NCI-H146 (cell line): ENCODE results near the gene RUSC2.
"Not testable (repeated sequence)": the region's sequence is repeated elsewhere in the genome, so short reads cannot be mapped to it uniquely, and the experiment has no call there.

Source experiments
- DNase-seq: peaks from one replicate; lab custom pipeline; 2025; lab: John Stamatoyannopoulos, UW

The RUSC2 gene

DNA sequence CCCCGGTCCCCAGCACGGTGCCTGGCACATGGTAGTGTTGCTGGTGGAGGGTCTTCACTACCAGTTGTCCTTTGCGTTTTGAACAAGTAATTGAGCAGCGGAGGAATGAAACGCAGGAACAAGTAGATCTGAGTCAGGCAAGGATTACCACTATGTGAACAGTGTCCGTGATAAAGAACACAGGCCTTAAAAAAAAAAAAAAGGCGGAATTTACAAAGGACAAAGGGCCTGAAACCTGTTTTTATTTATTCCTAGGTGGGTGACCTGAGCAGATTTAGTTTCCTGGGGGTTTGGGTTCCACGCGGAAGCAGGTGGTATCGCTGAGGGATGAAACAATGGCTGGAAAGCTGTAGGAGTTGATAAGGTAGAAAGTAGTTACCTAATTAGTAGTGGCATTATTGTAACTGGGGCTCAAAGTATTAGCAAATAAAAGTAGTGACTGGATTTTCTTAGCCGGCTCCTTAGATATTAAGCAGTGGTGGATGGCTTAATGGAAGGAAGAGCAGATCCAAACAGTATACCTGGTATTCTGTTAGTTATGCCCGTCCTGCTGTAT lies 1.1 kb downstream of the RUSC2 start:
- DNase-seq: peak; percentile 42

DNA sequence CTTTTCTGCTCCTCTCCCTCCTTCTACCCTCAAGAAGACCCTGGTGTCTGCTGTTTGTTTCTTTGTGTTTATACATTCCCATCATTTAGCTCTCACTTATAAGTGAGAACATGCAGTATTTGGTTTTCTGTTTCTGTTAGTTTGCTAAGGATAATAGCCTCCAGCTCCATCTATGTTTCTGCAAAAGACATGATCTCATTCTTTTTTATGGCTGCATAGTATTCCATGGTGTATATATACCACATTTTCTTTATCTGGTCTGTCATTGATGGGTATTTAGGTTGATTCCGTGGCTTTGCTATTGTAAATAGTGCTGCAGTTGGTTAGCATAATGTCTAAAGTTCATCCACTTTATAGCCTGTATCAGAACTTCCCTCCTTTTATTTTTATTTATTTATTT lies 3.2 kb downstream of the RUSC2 start:
- not testable (repeated sequence) for DNase-seq

DNA sequence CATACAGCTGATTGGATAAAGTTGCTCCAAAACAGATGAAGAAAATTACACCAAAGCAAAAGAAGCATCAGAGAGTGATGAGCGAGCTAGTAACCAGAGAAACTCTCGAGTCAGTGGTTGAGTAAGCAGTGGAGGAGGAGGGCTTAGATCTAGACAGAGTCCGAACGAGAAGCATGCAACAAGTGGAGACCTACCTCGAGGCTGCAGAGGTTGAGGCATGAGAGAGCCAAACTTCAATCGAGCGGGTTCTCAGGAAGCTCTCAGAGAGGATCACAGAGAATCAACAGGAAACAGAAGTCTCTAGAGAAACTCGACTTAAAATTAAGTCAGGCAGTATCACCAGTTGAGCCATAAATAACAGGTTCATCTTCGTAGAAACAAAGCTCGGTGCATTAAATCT lies 6.1 kb downstream of the RUSC2 start:
- no peak for DNase-seq

DNA sequence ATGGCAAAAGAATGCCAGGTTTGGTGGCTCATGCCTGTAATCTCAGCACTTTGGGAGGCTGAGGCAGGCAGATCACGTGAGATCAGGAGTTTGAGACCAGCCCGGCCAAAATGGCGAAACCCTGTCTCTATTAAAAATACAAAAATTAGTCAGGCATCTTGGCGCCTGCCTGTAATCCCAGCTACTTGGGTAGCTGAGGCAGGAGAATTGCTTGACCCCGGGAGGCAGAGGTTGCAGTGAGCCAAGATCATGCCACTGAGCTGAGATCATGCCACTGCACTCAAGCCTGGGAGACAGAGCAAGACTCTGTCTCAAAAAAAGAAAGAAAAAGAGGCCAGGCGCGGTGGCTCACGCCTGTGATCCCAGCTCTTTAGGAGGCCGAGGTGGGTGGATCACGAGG lies 8.3 kb downstream of the RUSC2 start:
- DNase-seq: not testable (repeated sequence)

DNA sequence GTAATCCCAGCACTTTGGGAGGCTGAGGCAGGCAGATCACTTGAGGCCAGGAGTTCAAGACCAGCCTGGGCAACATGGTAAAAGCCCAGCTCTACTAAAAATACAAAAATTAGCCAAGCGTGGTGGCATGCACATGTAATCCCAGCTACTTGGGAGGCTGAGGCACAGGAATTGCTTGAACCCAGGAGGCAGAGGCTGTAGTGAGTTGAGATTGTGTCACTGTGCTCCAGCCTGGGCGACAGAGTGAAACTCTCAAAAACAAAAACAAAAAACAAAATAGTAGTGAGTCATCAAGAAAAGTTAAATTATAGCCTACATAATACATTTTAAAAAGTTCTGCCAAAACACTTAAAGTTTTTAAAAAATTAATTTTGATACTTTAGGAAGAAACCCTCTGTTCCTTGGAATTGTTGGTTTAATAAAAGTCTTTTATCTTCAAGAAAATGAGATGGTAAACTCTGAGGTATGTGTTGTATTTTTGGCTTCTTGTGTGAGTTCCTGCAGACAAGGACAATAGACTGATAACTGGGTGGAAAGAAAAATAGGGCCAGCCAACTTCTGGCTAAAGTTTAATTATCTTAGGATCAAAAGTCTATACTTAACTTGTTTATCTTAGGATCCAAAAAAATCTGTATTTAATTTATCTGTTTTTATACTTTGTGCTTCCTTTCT lies 9.3 kb downstream of the RUSC2 start:
- no peak for DNase-seq

DNA sequence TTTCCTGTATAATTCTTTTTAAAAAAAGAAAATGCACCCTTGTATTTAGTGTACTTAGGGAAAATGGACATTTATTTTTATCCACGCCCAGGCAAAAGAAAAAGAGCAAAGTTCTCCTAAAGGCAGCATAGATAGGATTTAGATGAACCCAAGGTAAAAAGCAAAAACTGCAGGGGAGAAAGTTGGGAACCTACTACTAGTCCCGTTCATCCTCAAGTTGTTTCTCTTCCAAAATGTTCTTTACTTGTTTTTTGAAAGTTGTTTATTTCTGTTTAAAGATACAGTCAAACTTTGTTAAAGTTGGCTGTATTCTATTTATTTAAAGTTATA lies 9.8 kb downstream of the RUSC2 start:
- DNase-seq: no peak

DNA sequence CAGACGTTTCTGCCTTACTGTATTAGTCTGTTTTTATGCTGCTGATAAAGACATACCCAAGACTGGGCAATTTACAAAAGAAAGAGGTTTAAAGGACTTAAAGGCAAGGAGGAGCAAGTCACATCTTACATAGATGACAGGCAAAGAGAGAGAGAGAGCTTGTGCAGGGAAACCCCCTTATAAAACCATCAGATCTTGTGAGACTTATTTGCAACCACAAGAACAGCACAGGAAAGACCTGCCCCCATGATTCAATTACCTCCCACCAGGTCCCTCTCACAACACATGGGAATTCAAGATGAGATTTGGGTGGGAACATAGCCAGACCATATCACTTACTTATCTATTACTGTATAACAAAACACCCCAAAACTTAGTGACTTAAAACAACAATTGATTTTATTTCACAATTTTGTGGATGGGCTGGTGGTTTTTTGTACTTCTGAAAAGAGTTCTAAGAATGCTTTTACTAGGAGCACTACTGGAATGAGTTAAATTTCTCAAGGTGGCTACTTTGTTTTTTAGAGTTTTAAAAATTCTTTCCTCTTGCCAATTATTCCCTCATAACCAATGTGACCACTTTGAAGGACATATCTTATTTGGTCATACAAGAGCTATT lies 10.3 kb downstream of the RUSC2 start:
- DNase-seq: no peak

DNA sequence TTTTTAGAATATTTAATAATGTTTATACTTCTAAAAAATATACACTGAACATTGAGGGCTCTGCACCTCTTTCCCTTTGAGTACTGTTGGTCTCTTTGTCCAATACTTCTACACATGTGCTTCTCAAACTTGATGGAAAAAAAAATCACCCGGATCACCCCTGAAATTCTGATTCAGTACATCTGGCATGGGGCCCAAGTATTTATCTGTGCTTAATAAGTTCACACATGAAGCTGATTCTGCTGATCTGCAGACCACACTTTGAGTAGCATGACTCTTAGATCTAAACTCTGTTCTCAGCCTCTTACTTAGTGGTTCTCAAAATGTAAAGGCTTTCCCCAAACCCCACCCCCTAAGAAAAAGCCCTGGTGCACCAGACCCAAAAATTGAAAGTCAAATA lies 12.0 kb downstream of the RUSC2 start:
- DNase-seq: no peak

DNA sequence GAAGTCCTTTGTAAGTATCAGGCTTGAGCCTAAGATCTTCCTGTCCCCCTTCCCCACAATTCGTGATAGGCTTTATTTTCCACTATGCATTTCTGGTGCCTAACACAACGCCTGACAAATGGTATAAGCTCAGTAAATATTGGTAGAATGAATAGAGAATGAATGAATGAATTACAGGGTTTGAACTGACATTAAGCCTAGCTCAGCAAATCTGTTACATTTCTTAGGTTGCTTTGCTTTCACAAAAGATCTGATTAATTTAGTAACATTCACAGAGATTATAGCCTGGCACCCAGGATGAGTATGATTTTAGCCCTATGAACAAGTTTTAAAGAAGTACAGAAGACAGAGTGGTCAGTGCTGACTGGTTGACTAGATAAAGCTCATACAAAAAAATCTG lies 16.4 kb downstream of the RUSC2 start:
- no peak for DNase-seq

DNA sequence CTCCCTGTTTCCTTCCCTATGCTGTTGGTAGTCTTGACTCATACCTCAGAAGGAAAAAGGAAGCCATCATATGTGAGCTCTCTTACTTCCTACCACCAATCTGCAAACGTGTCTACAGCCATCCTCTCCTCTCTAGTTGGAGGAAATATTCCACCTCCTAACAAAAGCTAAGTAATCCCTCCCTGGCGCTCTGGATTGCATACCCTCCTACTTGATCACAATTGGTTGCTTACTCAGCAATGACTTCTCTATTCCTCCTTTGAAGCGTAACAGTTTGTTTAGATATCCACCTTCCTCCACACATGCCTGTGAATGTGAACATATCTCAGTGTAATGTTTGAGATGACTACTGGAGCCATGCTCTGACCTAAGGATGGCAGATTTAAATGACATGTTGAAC lies 18.2 kb downstream of the RUSC2 start:
- DNase-seq: no peak

DNA sequence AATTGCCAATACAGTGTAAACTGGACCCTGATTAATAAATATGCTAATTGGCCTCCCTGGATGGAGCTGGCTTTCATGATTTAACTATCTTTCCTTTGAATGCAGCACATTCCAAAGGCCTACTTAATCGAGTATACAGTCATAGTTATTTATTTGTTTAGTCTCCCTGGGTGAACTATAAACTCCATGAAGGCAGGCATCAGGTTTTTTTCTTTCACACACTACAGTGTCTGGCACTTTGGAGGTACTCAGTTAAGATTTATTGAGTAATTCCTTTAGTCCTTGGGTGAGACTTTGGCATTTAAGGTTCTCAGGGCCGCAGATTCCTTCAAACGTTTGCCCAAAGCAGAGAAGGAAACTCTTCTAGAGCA lies 20.5 kb downstream of the RUSC2 start:
- no peak for DNase-seq

DNA sequence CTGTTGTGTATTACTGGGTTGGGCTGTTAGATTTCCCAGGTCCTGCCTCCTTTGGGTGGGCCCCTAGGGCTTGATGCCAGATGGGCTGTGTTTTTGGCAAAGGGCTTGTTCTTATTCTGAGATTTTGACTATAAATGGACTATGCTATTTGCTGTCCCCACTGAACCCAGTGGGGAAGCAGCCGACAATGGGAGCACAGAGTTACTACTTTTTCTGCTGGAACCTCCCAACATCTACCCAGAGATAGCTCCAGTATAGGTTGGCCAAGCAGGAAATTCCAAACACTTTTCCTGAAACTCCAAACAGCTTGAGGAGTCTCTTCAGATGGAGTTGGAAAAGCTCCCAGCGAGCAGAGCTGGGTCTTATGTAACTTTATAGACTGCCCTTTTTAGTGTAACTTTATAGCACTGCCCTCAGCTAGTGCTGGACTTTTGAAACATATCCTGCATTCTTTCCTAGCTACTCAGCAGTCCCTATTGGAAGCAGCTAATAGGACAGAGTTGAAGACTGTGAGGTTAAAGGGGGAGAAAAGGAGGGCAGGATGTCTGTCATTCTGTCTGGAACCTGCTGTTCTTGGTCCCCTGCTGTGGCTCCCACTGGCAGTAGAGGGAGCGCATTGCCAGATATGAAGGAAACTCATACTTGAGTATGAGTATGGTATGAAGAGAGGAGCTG lies 21.0 kb downstream of the RUSC2 start:
- no peak for DNase-seq

DNA sequence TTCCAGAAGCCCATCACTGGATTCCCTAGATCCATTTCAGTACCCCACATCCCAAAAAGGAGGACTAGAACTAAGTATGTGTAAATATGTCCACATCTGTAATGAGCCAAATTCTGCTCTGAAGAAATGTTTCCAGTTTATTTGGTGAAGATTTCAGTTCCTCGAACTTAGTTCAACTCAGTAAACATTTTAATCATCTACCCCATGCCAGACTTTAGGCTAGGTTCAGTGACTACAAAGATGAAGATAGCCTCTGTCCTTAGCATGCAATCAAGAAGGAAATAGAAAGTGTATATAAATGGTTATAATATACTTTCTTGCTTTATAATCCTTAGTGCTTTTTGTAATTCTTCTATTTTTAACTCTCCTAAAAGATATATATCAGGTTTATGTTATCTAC lies 21.5 kb downstream of the RUSC2 start:
- DNase-seq: no peak

DNA sequence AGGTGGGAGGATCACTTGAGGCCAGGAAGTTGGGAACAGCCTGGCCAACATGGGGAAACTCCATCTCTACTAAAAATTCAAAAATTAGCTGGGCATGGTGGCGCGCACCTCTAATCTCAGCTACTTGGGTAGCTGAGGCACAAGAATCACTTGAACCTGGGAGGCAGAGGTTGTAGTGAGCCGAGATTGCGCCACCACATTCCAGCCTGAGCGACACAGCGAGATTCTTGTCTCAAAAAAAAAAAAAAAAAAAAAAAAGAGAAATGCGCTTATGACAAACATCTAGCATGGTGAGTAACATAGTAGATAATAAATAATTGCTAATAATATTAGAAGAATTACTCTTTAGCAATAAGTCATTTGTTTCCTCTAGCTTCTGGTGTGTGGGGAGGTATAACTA lies 25.9 kb downstream of the RUSC2 start:
- no peak for DNase-seq

DNA sequence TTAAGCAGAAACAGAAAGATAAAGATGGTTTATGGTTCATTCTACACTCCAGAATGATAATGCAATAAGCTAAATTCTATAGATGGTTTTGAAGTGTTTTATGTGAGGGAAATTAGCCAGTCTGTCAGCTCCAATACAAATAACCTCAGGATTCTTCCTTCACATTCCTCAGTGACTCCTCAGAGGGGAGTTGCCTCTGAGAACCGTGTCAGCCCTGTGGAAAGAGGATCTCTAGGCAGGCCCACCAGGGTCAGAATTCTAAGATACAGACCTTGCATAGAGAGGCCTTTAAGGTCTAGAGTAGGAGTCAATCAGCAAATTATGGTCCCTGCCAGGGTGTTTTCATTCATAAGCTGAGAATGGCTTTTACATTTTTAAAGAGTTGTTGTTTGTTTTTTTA lies 26.6 kb downstream of the RUSC2 start:
- no peak for DNase-seq

DNA sequence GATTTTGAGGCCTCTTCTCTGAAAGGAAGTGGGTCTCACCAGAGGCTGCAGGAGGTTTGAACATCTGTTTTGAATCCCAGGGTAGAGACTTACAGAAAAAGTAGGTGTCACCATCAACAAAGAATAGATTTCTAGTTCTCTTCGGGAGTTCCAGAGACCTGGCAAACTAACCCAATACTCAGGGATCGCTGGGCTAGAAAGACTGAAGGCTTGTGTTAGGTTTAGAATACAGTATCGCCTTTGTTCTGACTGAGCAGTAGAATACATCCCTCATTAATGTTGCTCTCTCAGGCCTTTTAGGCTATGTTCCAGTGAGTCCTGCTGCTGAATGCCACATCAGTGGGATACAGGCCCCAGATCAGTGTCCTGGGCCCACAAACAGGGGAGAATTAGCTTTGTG lies 27.2 kb downstream of the RUSC2 start:
- DNase-seq: no peak

DNA sequence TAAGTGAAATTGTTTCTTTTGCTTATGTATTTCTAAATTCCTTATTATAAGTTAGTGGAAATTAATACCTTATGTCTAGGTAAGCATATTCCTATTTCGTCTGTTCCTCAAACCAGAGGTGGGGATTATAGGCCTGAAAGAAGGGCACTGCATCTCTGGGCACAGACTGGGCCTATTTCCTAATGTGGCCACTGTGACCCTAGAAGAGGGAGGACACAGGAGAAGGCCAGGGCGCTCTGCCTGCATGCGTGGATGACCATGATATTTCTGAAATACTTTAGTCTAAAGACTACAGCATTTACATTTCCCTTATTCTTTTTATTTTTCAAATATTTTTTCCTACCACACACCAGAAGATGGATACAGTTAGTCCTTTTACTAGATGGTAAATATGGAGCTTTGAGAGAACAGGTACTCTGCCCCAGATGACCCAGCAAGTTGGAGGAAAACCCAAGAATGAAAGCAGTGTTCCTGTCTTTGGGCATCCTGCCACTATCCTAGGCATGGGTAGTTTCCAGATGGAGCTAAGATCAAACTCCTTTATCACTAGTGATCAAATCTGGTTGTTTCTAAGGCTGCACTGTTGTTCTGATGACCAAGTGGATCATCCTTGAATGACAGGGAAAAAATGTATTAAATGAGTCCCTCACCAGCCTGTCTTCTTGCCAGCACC lies 27.8 kb downstream of the RUSC2 start:
- no peak for DNase-seq

DNA sequence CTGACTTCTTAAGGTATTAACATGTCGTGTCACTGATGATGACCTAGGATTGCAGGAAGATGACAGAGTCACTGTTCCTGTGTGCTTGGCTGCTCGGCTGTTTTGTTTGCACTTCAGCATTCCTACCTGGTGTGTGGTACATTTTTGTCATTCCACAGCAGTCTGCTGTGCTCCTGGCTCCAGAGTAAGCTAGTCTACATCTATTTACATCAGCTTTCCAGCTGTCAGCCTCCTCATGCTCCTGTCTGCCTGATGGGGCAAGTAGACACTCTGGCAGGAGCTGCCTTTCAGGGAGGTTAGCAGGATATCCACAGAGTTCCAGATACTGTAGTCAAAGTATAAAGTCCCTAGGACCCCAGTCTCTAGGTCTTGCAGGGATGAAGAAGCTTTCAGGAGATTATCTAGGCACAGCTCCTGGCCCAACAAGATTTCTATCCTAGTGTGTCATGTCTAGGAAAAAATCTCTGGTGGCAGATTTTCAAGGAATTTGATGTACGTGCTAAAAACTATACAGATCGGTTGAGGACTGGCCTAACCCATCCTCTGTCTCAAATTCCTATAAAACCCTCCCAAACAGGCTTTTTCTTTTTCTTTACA lies 28.4 kb downstream of the RUSC2 start:
- DNase-seq: no peak

DNA sequence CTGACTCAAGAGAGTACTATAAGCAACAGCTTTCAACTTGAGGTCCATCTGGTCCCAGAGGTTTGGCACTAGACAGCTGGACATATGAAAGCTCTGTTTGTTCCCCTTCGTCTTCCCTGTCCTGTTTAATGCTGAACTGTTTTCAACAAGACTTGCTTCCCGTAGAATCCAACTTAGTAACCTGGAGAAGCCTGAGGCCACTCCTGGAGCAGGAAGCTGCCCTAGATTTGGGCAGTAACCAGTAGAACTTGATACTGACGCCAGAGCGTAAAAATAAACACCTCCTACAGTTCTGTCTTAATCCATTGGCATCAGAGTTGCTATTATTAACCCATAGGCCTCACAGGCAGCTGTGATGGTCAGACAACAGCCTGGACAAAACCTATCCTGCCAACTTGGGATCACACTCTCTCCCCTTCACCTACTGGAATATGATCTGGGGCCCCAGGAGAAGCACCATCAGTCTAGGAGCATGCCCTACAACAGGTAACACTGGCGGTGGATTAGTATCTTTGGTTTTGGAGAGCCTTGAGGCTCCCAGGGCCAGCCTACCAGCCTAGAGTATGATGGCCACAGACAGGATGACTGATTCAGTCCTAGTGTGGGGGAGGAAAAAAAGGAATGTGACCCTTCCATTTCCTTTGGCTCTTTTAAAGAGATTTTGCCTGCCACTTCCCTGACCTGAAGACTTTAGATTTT lies 29.2 kb downstream of the RUSC2 start:
- DNase-seq: no peak

DNA sequence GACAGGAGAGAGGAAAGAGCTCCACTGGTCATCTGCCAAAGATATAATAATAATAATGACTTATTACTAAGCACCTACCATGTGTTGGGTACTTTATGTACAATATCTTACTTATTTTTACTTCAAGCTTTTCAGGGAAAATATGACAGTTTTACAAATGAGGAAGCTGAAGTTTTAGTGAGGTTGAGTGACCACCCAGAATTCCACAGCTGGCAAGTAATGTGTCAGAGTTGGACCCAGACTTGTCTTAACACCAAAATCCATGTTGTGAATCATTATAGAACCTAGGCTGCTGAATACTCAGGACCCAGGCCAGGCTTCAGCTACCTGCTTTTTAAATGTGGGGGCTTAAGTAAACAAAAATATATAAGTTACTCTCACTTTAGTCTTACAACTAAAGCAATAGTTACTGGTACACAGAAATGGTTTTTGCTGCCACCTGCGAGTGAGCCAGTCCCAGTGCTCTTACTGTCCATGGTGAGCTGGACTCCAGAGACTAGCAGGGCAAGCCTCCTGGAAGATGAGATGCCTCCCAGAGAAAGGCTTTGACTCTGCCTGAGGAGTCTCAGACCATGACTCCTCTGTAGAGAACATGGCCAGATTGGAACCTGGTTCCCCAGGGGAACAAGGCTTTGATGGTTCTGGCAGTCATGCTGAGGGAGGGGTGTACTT lies 29.9 kb downstream of the RUSC2 start:
- no peak for DNase-seq

DNA sequence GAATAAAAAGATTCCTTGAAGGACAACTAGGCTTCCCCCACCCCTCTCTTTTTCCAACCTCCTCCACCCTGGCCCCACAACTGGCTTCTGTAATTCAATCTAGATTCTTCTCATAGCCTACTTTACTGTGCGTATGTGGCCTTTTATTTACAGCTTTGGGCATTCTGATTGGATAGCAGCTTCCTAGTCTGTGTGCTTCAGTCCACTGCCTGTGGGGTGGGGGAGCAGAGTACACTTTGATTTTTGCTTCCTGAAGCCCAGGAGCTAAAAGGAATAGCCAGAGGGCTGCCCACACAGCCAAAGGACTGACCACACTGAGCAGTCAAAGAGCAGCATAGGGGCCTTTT lies 30.4 kb downstream of the RUSC2 start:
- no peak for DNase-seq

DNA sequence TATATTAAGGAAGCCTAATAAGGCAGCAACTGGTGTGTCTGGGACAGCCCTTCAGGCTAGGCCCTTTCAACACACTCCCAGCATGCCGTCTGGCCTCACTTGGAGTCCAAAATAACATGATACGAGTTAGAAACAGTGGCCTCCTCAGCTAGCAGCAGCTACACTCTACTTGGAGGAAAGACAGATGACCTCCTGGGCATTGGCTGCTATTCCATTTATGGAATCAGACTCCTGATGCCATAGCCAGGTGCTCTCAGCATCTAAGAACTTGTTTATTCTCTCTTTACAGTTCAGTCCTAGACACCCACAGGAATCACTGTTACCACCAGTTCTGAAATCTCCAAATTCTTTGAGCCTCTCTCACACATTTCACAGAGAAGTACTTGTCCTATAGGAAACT lies 31.8 kb downstream of the RUSC2 start:
- DNase-seq: no peak
